HepG2 (cell line): ENCODE results near the gene ERRFI1. TPM values are rescaled to one million over a fixed set of nuclear protein-coding genes. Genes with fewer than 3 reads are reported as not detected.

Source experiments
- ATAC-seq: fragments of 200-7000 bp; cut with Tn5 transposase; 3 replicates; pipeline ENCODE4 v1.9.1; 2020; ENCODE audit warnings: mild to moderate bottlenecking, moderate library complexity
- BruUV-seq: library from RNA; stranded (reverse); fragments of 400-500 nt; replicated peaks from 2 replicates; lab custom pipeline; 2021; lab: Mats Ljungman, UMichigan
- CTCF ChIA-PET: fragments of 300-600 bp; formaldehyde crosslinking; extraction: SDS; loops from one replicate; lab custom pipeline; 2021; ENCODE audit warnings: low total read pairs, inconsistent platforms, low intra/inter-chr PET ratio; lab: Yijun Ruan, JAX
- POLR2A ChIA-PET: fragments of 350-600 bp; sonication (Branson Sonifier 250); formaldehyde crosslinking; loops from one replicate; lab custom pipeline; 2020; ENCODE audit warnings: antibody characterized with exemption, inconsistent platforms; lab: Yijun Ruan, JAX
- DNase-seq: peaks from one replicate; pipeline ENCODE4 v3.0.0-alpha.2; 2015; ENCODE audit warnings: low spot score
- FAIRE-seq: peaks from 3 replicates; lab custom pipeline; 2011; peaks lifted over from hg19 to GRCh38; lab: Jason Lieb, UNC
- H2AFZ ChIP-seq: one replicate; pipeline ENCODE4 v1.6.1; 2011; ENCODE audit warnings: low read length, inconsistent platforms
- H3K27ac ChIP-seq: fragments of 300-600 bp; 3 replicates; pipeline ENCODE4 v1.8.0; 2011; ENCODE audit warnings: mixed run types, mild to moderate bottlenecking, mixed read lengths, low read length, inconsistent platforms; ENCODE audit not compliant: insufficient read depth; ENCODE audit errors: extremely low read length
- H3K27me3 ChIP-seq, 2 experiments: fragments of 200-600 bp in 1 of 2; 2 replicates in 1 of 2; 3 replicates in 1 of 2; pipeline versions ENCODE4 v1.6.0 to v1.8.0; 2011; ENCODE audit warnings: low read length in 2 of 2, mild to moderate bottlenecking in 2 of 2, moderate library complexity in 2 of 2, inconsistent platforms in 1 of 2; ENCODE audit not compliant: insufficient read depth in 2 of 2, control insufficient read depth in 1 of 2
- H3K36me3 ChIP-seq, 2 experiments: fragments of 200-600 bp in 1 of 2; replicated peaks in 1 of 2; 2 replicates in 1 of 2; 3 replicates in 1 of 2; pipeline versions ENCODE4 v1.5.1 to v1.8.0; 2011; ENCODE audit warnings: low read length in 2 of 2, inconsistent platforms in 1 of 2; ENCODE audit not compliant: insufficient read depth in 2 of 2, control insufficient read depth in 1 of 2
- H3K4me1 ChIP-seq: 2 replicates; pipeline ENCODE4 v1.5.1; 2012; ENCODE audit warnings: low read length, inconsistent platforms; ENCODE audit not compliant: insufficient read depth
- H3K4me2 ChIP-seq: 2 replicates; pipeline ENCODE4 v1.6.0; 2011; ENCODE audit warnings: low read depth, low read length, inconsistent platforms
- H3K4me3 ChIP-seq, 3 experiments: fragments of 200-600 bp in 1 of 3; sonication (generic), shearing (Covaris generic) in 1 of 3; replicated peaks in 1 of 3; 2 replicates each; pipeline ENCODE4 v1.5.1; 2011 to 2016; ENCODE audit warnings: low read length in 3 of 3, inconsistent platforms in 2 of 3, low read depth in 2 of 3, mild to moderate bottlenecking in 2 of 3, control low read depth in 1 of 3, mixed read lengths in 1 of 3; ENCODE audit not compliant: insufficient read depth in 1 of 3
- H3K79me2 ChIP-seq: one replicate; pipeline ENCODE4 v1.6.1; 2011; ENCODE audit warnings: low read length, inconsistent platforms; ENCODE audit not compliant: insufficient read depth
- H3K9ac ChIP-seq: 2 replicates; pipeline ENCODE4 v1.6.0; 2011; ENCODE audit warnings: mild to moderate bottlenecking, low read depth, low read length, inconsistent platforms; ENCODE audit not compliant: insufficient read depth
- H3K9me3 ChIP-seq: 2 replicates; pipeline ENCODE4 v1.5.1; 2012; ENCODE audit warnings: mild to moderate bottlenecking, low read length
- H4K20me1 ChIP-seq: 2 replicates; pipeline ENCODE4 v1.6.0; 2011; ENCODE audit warnings: inconsistent platforms, mild to moderate bottlenecking, low read length, moderate library complexity; ENCODE audit not compliant: insufficient read depth
- BCL3 ChIP-seq: sonication (generic); formaldehyde crosslinking; IDR thresholded peaks from 2 replicates; pipeline ENCODE4 v1.5.1; 2020; ENCODE audit warnings: mild to moderate bottlenecking, missing genetic modification reagents, moderate library complexity
- DR1 ChIP-seq: sonication (generic); formaldehyde crosslinking; IDR thresholded peaks from 2 replicates; pipeline ENCODE4 v1.8.0; 2021; ENCODE audit warnings: mild to moderate bottlenecking, missing genetic modification reagents, inconsistent platforms
- FOXK2 ChIP-seq: fragments of 450-650 bp; IDR thresholded peaks from 2 replicates; pipeline ENCODE4 v1.6.1; 2016
- MIXL1 ChIP-seq: IDR thresholded peaks from 2 replicates; pipeline ENCODE4 v1.6.1; 2016
- MTERF4 ChIP-seq: sonication (generic); formaldehyde crosslinking; IDR thresholded peaks from 2 replicates; pipeline ENCODE4 v1.8.0; 2023; ENCODE audit warnings: mild to moderate bottlenecking, missing genetic modification reagents
- NAIF1 ChIP-seq: sonication (generic); formaldehyde crosslinking; IDR thresholded peaks from 2 replicates; pipeline ENCODE4 v1.5.0; 2020; ENCODE audit warnings: mild to moderate bottlenecking, missing genetic modification reagents, borderline replicate concordance
- POLR2A ChIP-seq, 2 experiments: IDR thresholded peaks; 2 replicates each; pipeline ENCODE4 v1.6.1; 2011; ENCODE audit warnings: low read depth in 2 of 2, low read length in 2 of 2, mild to moderate bottlenecking in 1 of 2, moderate library complexity in 1 of 2; ENCODE audit not compliant: insufficient read depth in 1 of 2
- ZEB1 ChIP-seq: IDR thresholded peaks from 2 replicates; pipeline ENCODE4 v1.6.1; 2012; ENCODE audit warnings: mild to moderate bottlenecking, low read depth, inconsistent platforms; ENCODE audit not compliant: insufficient replicate concordance
- ZFP41 ChIP-seq: sonication (generic); formaldehyde crosslinking; IDR thresholded peaks from 2 replicates; pipeline ENCODE4 v1.4.0; 2020; ENCODE audit warnings: mild to moderate bottlenecking, missing genetic modification reagents, borderline replicate concordance
- ZGPAT ChIP-seq: IDR thresholded peaks from 2 replicates; pipeline ENCODE4 v1.6.1; 2016; ENCODE audit warnings: mild to moderate bottlenecking
- ZNF121 ChIP-seq: sonication (generic); formaldehyde crosslinking; IDR thresholded peaks from 2 replicates; pipeline ENCODE4 v1.5.0; 2020; ENCODE audit warnings: mild to moderate bottlenecking, missing genetic modification reagents
- ZNF264 ChIP-seq: sonication (generic); formaldehyde crosslinking; IDR thresholded peaks from 2 replicates; pipeline ENCODE4 v1.4.0; 2020; ENCODE audit warnings: missing genetic modification reagents
- ZNF34 ChIP-seq: sonication (generic); formaldehyde crosslinking; IDR thresholded peaks from 2 replicates; pipeline ENCODE4 v1.4.0; 2020; ENCODE audit warnings: mild to moderate bottlenecking, missing genetic modification reagents, borderline replicate concordance
- ZNF670 ChIP-seq: sonication (generic); formaldehyde crosslinking; IDR thresholded peaks from 2 replicates; pipeline ENCODE4 v1.8.0; 2022; ENCODE audit warnings: mild to moderate bottlenecking, missing genetic modification reagents, borderline replicate concordance
- ZNF709 ChIP-seq: sonication (generic); formaldehyde crosslinking; IDR thresholded peaks from 2 replicates; pipeline ENCODE4 v1.5.0; 2020; ENCODE audit warnings: mild to moderate bottlenecking, missing genetic modification reagents
- WGBS: methylation state at CpG from one replicate; pipeline ENCODE4 v1.1.6; 2017; ENCODE audit warnings: low lambda C conversion rate; 5-methylcytosine and 5-hydroxymethylcytosine counted together
- in situ Hi-C: cut with HindIII; loops from 2 replicates; pipeline ENCODE4 v1.10.0; 2017; ENCODE audit warnings: low pct_unique_long_range_greater_than_20kb; ENCODE audit not compliant: extremely low pct_ligation_motif_present
- intact Hi-C: fragments of 100-400 bp; cut with micrococcal nuclease; formaldehyde crosslinking; loops from one replicate; pipeline ENCODE4 v1.10.0; 2022; ENCODE audit not compliant: unreplicated experiment
- polyA plus RNA-seq, 8 experiments: library from polyadenylated mRNA; depleted of rRNA in 3 of 8; stranded (reverse) in 7 of 8; unstranded in 1 of 8; fragments of >200 nt; fragmentation: Illumina TruSeq in 4 of 8; extraction: Trizol in 4 of 8; gene quantifications; 2 replicates each; pipeline versions ENCODE4 v1.2.1 to v1.2.3, GENCODE V29; 2011 to 2016; ENCODE audit warnings: low read depth in 4 of 8, missing spikeins in 1 of 8, mixed read lengths in 1 of 8; ENCODE audit not compliant: insufficient read depth in 1 of 8
- total RNA-seq, 5 experiments: library from RNA; depleted of rRNA; stranded (reverse); fragments of >200 nt; fragmentation: Illumina TruSeq; extraction: Trizol; gene quantifications; 2 replicates each; pipeline ENCODE4 v1.2.3, GENCODE V29; 2016; ENCODE audit warnings: low read depth in 1 of 5
- TF ChIP-seq, protein P1 (sequence below): sonication (generic); formaldehyde crosslinking; IDR thresholded peaks from 2 replicates; pipeline ENCODE4 v1.8.0; 2022; ENCODE audit warnings: missing genetic modification reagents, low read depth, mild to moderate bottlenecking, borderline replicate concordance
- TF ChIP-seq, protein P2 (sequence below): sonication (generic); formaldehyde crosslinking; IDR thresholded peaks from 2 replicates; pipeline ENCODE4 v1.8.0; 2022; ENCODE audit warnings: mild to moderate bottlenecking, missing genetic modification reagents, moderate library complexity
- TF ChIP-seq, protein P3 (sequence below): sonication (generic); formaldehyde crosslinking; IDR thresholded peaks from 2 replicates; pipeline ENCODE4 v1.4.0; 2020; ENCODE audit warnings: mild to moderate bottlenecking, missing genetic modification reagents, borderline replicate concordance

Gene ERRFI1
- total and polyA plus RNA-seq, 2 of the 13 experiments (the other 11 are each of a cell fraction or from before 2014, with no cell fraction given) = 84.4 to 753 TPM

GRCh38 chr1:7992885-7993284 lies 33.2 kb downstream of the ERRFI1 start:
- in situ Hi-C loops (no loop called here), intact Hi-C loops (no loop called here)
- ATAC-seq (no peak), DNase-seq (no peak), FAIRE-seq (no peak)
- Histone ChIP-seq H3K4me2 (no peak overlapping the region), H3K36me3 (no peaks in the 10 kb centered on the region; a peak in 1 of 5 replicates), H4K20me1 (no peaks in the 10 kb centered on the region), H3K27me3 (no peaks in the 10 kb centered on the region), H3K9me3 (no peaks in the 10 kb centered on the region), H3K9ac (no peak overlapping the region), H3K79me2 (no peaks in the 10 kb centered on the region), H2AFZ (no peak overlapping the region), H3K4me3 (no peak overlapping the region), H3K27ac (no peak overlapping the region), H3K4me1 (no peaks in the 10 kb centered on the region)
- TF ChIP-seq MTERF4 (CRISPR knock-in tag) (no peak), ZGPAT (CRISPR knock-in tag) (no peak), ZEB1 (no peak), NAIF1 (CRISPR knock-in tag) (no peak), ZNF264 (CRISPR knock-in tag) (no peak), ZNF709 (CRISPR knock-in tag) (no peak), MIXL1 (CRISPR knock-in tag) (no peak), BCL3 (CRISPR knock-in tag) (no peak), ZNF121 (CRISPR knock-in tag) (no peak), ZFP41 (CRISPR knock-in tag) (no peak), FOXK2 (no peak), POLR2A (IDR thresholded peaks at IDR 0.05; ENCODE audit: insufficient read depth in 1 of 2, low read depth in 2 of 2, low read length in 2 of 2) (no peak), DR1 (CRISPR knock-in tag) (no peak), ZNF34 (CRISPR knock-in tag) (no peak), ZNF670 (CRISPR knock-in tag) (no peak)
- TF ChIP-seq, protein P1, sequence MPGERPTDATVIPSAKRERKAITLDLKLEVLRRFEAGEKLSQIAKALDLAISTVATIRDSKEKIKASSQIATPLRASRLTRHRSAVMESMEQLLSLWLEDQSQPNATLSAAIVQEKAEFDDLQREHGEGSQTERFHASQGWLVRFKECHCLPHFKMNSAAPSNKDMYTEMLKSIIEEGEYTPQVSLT = no peak
- TF ChIP-seq, protein P2, sequence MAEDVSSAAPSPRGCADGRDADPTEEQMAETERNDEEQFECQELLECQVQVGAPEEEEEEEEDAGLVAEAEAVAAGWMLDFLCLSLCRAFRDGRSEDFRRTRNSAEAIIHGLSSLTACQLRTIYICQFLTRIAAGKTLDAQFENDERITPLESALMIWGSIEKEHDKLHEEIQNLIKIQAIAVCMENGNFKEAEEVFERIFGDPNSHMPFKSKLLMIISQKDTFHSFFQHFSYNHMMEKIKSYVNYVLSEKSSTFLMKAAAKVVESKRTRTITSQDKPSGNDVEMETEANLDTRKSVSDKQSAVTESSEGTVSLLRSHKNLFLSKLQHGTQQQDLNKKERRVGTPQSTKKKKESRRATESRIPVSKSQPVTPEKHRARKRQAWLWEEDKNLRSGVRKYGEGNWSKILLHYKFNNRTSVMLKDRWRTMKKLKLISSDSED (CRISPR knock-in tag) = no peak
- TF ChIP-seq, protein P3, sequence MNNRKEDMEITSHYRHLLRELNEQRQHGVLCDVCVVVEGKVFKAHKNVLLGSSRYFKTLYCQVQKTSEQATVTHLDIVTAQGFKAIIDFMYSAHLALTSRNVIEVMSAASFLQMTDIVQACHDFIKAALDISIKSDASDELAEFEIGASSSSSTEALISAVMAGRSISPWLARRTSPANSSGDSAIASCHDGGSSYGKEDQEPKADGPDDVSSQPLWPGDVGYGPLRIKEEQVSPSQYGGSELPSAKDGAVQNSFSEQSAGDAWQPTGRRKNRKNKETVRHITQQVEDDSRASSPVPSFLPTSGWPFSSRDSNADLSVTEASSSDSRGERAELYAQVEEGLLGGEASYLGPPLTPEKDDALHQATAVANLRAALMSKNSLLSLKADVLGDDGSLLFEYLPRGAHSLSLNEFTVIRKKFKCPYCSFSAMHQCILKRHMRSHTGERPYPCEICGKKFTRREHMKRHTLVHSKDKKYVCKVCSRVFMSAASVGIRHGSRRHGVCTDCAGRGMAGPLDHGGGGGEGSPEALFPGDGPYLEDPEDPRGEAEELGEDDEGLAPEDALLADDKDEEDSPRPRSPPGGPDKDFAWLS (CRISPR knock-in tag) = no peak
- WGBS = 93% methylated on average over 4 of the region's 4 CpGs
- BruUV-seq = no TSS peak
- POLR2A ChIA-PET = interaction anchor here (0.7 kb wide), 1 partner anchor 11 kb away, joined by 3 read pairs; no protein-coding TSS in a partner anchor
- CTCF ChIA-PET = no interaction called here
